IMR-90 (cell line): ENCODE measurements around the gene SLC27A3.
"Not testable (repeated sequence)": the region's sequence is repeated elsewhere in the genome, so short reads cannot be mapped to it uniquely, and the experiment has no call there.

ENCODE experiments used
- BHLHE40 ChIP-seq: fragments of 150-350 bp; IDR thresholded peaks from 2 replicates; pipeline ENCODE4 v1.6.1; 2016; ENCODE audit warnings: mild to moderate bottlenecking, low read depth, low read length
- CEBPB ChIP-seq: IDR thresholded peaks from 2 replicates; pipeline ENCODE4 v1.6.1; 2012; ENCODE audit warnings: low read depth, low read length, improper control_type of control experiment
- CHD1 ChIP-seq: IDR thresholded peaks from 2 replicates; pipeline ENCODE4 v1.6.1; 2012; ENCODE audit warnings: low read depth, low read length, improper control_type of control experiment
- MXI1 ChIP-seq: IDR thresholded peaks from 2 replicates; pipeline ENCODE4 v1.6.1; 2012; ENCODE audit warnings: low read depth, mild to moderate bottlenecking, low read length, moderate library complexity, borderline replicate concordance
- NFE2L2 ChIP-seq: fragments of 150-350 bp; IDR thresholded peaks from 2 replicates; pipeline ENCODE4 v1.6.1; 2016; ENCODE audit warnings: low read depth, mild to moderate bottlenecking, low read length
- POLR2A ChIP-seq: IDR thresholded peaks from 2 replicates; pipeline ENCODE4 v1.6.1; 2012; ENCODE audit warnings: mild to moderate bottlenecking, low read depth, low read length
- RAD21 ChIP-seq: IDR thresholded peaks from 2 replicates; pipeline ENCODE4 v1.6.1; 2012; ENCODE audit warnings: low read length, improper control_type of control experiment
- TF ChIP-seq, protein P1 (sequence below): conservative IDR thresholded peaks from 2 replicates; pipeline ENCODE4 v1.5.1; 2012; ENCODE audit warnings: mild to moderate bottlenecking, low read depth, low read length, improper control_type of control experiment
- TF ChIP-seq, protein P2 (sequence below): fragments of 150-350 bp; IDR thresholded peaks from 2 replicates; pipeline ENCODE4 v1.6.1; 2016; ENCODE audit warnings: low read depth, mild to moderate bottlenecking, low read length, moderate library complexity, borderline replicate concordance
- TF ChIP-seq, protein P3 (sequence below): fragments of 150-350 bp; IDR thresholded peaks from 2 replicates; pipeline ENCODE4 v1.6.1; 2017; ENCODE audit warnings: mild to moderate bottlenecking, antibody characterized with exemption, low read length, low read depth

DNA sequence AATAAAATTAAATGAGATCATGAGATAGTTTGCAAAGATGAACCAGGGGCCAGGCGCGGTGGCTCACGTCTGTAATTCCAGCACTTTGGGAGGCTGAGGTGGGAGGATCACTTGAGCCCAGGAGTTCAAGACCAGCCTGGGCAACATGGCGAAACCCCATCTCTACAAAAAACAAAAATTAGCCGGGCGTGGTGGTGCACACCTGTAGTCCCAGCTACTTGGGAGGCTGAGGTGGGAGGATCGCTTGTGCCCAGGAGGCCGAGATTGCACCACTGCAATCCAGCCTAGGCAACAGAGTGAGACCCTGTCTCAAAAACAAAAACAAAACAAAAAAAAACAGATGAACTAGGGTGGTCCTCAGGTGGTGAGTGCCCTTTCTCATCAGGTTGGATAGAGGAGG is 7.4 kb downstream of the SLC27A3 start:
- TF ChIP-seq, protein P1, sequence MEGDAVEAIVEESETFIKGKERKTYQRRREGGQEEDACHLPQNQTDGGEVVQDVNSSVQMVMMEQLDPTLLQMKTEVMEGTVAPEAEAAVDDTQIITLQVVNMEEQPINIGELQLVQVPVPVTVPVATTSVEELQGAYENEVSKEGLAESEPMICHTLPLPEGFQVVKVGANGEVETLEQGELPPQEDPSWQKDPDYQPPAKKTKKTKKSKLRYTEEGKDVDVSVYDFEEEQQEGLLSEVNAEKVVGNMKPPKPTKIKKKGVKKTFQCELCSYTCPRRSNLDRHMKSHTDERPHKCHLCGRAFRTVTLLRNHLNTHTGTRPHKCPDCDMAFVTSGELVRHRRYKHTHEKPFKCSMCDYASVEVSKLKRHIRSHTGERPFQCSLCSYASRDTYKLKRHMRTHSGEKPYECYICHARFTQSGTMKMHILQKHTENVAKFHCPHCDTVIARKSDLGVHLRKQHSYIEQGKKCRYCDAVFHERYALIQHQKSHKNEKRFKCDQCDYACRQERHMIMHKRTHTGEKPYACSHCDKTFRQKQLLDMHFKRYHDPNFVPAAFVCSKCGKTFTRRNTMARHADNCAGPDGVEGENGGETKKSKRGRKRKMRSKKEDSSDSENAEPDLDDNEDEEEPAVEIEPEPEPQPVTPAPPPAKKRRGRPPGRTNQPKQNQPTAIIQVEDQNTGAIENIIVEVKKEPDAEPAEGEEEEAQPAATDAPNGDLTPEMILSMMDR = not testable (repeated sequence)
- TF ChIP-seq CHD1, POLR2A, RAD21, MXI1, BHLHE40, CEBPB, NFE2L2: not testable (repeated sequence)
- TF ChIP-seq, protein P2, sequence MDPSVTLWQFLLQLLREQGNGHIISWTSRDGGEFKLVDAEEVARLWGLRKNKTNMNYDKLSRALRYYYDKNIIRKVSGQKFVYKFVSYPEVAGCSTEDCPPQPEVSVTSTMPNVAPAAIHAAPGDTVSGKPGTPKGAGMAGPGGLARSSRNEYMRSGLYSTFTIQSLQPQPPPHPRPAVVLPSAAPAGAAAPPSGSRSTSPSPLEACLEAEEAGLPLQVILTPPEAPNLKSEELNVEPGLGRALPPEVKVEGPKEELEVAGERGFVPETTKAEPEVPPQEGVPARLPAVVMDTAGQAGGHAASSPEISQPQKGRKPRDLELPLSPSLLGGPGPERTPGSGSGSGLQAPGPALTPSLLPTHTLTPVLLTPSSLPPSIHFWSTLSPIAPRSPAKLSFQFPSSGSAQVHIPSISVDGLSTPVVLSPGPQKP = not testable (repeated sequence)
- TF ChIP-seq, protein P3, sequence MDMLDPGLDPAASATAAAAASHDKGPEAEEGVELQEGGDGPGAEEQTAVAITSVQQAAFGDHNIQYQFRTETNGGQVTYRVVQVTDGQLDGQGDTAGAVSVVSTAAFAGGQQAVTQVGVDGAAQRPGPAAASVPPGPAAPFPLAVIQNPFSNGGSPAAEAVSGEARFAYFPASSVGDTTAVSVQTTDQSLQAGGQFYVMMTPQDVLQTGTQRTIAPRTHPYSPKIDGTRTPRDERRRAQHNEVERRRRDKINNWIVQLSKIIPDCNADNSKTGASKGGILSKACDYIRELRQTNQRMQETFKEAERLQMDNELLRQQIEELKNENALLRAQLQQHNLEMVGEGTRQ = not testable (repeated sequence)
